Measurements from ENCODE around the gene FKBP1A. TPM values are rescaled to one million over a fixed set of nuclear protein-coding genes. Genes with fewer than 3 reads are reported as not detected.

FKBP1A gene
- total RNA-seq, 1 donor from 2014 or later = 276 TPM

- no peak for DNase-seq (ENCODE audit: low read depth in 2 of 2)
Observed at GRCh38 chr20:1364106-1364505, 28.7 kb downstream of the FKBP1A start.

DNA sequence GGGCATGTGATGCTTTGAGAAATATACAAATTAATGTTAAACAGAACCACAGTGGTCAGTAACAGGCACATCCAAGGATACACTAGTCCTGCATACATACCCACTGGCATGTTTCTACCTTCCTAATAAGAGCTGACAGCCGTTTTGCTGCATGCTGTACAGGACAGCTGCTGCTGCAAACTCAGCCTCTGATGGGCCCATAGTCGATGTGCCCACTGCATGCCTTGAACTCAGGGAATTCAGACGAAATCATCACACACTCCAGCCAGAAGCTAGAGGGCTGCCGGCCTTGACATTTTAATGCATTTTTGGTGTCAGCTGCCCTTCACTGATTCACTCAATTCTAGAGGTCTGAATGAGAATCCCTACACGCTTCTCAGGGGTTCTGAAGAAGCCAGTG is 29.3 kb downstream of the FKBP1A start:
- DNase-seq (ENCODE audit: low read depth in 2 of 2) = no peak

DNA sequence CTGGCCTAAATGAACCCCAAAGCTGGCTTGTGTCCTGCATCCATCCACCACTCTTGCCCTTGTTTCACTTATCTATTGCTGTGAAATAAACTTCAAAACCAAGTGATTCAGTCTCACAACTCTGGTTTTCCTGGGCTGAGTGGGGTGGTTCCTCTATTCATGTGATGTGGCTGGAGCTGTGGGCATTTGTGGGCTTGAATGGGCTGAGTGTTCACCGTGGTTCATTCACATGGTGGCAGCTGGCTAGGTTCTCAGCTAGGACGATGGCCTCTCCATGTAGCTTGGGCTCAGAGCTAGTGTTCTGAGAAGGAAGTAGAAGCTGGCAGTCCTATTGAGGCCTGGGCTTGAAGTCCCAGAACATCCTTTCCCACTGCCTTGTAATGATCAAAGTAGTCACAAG is 30.4 kb downstream of the FKBP1A start:
- DNase-seq (ENCODE audit: low read depth in 2 of 2) = no peak

DNA sequence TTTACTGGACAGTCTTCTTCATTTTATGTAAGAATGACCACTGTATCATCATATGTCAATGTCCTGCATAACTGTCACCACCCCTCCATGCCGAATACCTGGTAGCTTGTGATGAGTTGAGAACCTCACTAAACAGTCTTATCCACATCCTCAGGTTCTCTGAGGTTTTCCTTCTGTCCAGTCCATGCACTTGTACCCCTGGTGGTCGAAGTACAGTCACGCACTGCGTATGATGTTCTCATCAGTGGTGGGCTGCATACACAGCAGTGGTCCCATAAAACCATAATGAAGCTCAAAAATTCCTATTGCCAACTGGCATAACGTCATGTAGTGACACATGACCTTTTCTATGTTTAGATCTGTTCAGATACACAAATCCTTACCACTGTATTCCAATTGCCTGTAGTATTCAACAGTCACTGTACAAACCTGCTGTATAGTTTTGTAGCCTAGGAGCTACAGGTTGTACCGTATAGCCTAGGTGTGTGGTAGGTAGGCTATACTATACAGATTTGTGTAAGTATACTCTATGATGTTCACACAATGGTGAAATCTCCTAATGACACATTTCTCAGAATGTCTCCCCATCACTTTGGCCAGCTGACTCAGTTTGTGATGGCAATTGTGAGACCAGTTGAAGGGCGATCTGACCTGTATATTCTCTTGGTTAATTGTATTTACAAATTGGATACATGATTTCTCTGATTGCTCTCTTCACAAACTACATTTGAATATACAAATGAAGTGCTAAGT is 32.6 kb downstream of the FKBP1A start:
- DNase-seq (ENCODE audit: low read depth in 2 of 2) = no peak

GRCh38 chr20:1357921-1358671 is 34.8 kb downstream of the FKBP1A start:
- no peak for DNase-seq (ENCODE audit: low read depth in 2 of 2)

DNA sequence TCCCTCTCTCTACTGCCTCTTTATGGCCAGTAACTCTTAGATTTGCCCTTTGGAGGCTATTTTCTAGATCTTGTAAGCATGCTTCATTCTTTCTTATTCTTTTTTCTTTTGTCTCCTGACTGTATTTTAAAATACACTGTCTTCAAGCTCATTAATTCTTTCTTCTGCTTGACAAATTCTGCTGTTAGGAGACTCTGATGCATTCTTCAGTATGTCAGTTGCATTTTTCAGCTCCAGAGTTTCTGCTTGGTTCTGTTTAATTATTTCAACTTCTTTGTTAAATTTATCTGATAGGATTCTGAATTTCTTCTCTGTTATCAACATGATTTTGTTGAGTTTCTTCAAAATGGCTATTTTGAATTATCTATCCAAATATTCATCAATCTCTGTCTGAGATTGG is 38.9 kb downstream of the FKBP1A start:
- no peak for DNase-seq (ENCODE audit: low read depth in 2 of 2)

GRCh38 chr20:1346315-1346969 is 46.4 kb downstream of the FKBP1A start:
- DNase-seq (ENCODE audit: low read depth in 2 of 2) = no peak

DNA sequence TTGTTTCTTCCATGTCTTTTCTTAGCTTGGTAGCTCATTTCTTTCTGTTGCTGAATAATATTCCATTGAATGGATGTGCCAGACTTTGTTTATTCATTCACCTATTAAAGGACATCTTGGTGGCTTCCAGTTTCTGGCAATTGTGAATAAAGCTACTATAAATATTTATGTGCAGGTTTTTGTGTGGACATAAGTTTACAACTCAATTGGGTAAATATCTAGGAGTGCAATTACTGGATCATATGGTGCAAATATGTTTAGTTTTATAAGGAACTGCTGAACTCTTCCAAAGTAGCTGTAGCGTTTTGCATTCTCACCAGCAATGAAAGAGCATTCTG is 47.1 kb downstream of the FKBP1A start:
- DNase-seq (ENCODE audit: low read depth in 2 of 2) = no peak

DNA sequence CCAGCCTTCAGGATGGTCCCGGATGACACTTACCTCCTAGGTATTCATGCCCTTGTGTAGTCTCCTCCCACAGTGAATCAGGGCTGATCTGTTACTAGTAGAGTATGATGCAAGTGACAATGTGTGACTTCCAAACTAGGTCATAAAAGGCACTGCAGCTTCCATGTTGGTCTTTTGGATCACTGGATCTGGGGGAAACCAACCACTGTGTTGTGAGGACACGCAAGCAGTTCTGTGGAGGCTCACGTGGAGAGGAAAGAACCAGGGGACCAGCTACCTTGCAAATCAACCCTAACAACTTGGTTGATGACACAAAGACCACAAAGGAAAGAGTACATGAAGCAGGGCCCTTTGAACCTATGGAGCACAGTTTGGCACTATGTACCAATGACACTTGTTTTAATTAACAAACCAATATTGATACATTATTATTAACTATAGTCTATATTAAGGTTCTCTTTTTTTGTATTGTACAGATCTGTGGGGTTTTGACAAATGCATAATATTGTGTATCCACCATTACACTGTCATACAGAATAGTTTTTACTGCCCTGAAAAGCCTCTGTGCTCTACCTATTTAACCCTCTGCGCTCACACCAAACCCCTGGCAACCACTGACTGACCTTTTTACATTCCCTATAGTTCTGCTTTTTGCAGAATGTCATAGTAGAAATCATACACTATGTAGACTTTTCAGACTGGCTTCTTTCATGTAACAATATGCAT is 47.7 kb downstream of the FKBP1A start:
- no peak for DNase-seq (ENCODE audit: low read depth in 2 of 2)

GRCh38 chr20:1343446-1344124 is 49.3 kb downstream of the FKBP1A start:
- DNase-seq (ENCODE audit: low read depth in 2 of 2) = peak in 1 of 2 donors; percentile 26

DNA sequence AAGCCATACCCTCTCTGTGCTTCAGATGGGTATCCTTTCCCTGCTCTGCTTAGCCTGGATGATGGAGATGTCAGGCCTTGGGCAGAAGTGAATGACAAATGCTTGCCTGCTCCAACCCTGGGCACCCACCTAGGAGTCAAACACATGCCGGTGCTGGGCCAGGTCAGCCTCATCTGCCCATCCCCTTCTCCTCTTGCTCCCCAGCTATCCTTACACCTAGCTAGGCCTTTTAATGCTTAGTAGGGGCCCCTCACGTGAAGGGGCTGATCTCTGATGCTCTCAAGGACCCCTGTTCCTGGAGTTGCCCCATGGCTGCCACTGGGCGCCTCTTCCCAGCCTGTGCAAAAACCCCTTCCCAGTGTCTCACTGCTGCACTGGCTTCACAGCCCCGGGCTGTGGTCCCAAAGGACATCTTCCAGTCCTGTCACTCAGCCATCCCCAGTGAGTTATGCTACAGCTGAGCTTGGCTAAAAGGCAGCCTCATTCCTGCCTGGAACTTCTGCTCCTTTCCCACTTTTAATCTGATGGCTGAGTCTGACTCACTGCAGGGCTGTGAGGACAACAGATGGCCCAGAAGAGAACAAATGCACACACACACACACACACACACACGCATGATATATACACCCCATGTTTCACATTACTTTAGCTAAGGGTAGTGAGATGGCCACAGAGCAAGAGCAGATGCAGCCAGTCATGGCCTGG is 51.1 kb downstream of the FKBP1A start:
- DNase-seq (ENCODE audit: low read depth in 2 of 2) = peak in 1 of 2 donors; percentile 49

DNA sequence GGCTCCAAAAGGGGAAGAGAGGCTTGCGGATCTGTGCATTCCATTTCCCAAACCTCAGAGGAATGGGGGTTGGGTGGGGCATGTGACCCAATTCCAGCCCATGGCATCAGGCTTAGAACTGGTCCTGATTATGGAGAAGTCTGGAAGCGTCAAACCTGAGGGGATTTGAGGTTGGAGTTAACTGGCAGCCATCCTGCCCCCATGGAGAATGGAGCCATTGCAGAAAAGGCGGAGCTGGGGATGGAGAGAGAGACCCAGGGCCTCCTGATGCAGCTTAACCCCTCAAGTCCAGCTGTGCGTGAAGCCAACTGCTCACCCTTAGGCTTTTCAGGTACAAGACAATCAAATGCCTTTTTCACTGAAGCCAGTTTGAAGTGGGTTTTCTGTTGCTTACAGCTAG is 54.1 kb downstream of the FKBP1A start:
- no peak for DNase-seq (ENCODE audit: low read depth in 2 of 2)

- DNase-seq (ENCODE audit: low read depth in 2 of 2) = no peak
Observed at GRCh38 chr20:1338096-1338495, 54.8 kb downstream of the FKBP1A start.

- peak; percentile 60 to 70 for DNase-seq (ENCODE audit: low read depth in 2 of 2)
Observed at GRCh38 chr20:1337441-1337840, 55.4 kb downstream of the FKBP1A start.

DNA sequence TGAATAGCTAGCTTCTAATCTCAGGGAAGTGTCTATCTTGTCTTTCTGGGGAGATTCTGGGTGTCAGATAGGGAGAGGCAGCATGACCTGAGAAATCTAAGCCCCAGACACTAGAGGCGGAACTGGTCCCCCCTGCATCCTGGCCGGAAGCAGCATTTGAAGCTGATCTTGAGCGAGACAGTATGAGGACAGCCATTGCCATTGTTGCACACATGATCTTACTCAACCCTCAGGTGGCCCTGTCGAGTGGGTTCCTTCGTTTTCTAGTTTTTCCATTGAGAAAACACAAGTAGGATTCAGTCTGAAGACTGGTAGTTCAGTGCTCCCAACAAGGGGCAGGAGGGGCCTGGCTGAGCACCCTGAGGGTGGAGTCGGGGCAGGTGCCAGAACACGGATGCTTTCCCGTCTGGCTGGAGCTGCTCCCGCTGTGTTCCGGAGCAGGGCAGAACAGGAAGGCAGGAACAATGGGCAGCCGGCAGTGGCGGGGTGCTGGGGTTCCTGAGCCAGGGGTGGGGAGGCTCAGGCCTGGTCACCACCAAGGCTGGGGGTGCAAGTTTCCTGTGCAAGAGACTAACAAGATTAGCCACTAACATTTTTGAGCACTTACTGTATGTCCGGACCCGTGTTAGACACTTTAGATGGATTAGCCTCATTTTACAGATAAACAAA is 56.0 kb downstream of the FKBP1A start:
- peak; percentile 79 to 95 for DNase-seq (ENCODE audit: low read depth in 2 of 2)

DNA sequence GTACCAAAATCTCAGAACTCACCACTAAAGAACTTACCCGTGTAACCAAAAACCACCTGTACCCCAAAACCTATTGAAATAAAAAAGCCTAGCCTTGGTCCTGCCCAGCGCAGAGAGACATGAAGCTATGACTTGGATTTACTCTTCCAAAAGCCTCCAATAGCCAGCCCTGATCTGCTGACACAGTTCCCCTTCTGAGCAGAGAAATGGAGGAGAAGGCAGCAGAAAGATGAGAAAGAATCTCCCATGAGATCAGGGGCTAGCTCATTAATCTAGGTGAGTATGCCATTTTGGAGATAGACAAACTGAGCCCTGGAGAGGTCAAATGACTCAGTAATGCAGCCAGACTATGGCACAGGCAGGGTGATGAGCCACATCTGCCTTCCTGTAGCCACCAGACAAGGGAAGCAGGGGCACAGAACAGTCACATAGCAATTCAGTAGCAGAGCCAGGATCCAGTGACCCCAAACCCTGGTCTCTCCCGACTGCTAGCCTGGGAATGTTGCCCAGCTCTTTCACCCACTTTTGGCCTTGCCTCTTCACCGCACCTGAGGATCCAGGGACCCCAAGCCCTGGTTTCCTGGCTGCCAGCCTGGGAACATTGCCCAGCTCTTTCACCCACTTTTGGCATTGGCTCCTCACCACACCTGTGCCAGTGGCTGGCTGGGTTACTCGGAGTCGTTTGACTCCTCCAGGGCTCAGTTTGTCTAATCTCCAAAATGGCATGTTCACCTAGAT is 56.7 kb downstream of the FKBP1A start:
- peak; percentile 88 to 89 for DNase-seq (ENCODE audit: low read depth in 2 of 2)

DNA sequence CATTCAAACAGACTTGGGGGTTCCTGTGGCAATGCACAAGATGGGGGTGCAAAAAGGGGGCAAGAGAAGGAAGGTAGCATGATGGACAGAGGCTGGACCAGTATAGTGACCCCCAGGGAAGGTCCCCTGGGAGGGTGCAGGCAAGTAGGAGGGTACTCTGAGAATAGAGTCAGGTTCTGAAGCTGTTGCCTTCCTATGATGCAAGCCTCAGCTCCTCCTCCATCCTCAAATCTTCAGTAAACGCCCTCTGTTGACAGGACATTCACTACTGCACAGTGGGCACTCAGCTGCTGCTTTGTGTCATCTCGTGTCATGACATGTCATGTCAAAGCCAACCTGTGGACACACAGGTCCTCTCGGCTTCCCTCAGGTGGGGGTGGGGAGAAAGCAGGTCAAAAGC is 58.1 kb downstream of the FKBP1A start:
- peak in 1 of 2 donors; percentile 30 for DNase-seq (ENCODE audit: low read depth in 2 of 2)

GRCh38 chr20:1334370-1334731 is 58.5 kb downstream of the FKBP1A start:
- no peak for DNase-seq (ENCODE audit: low read depth in 2 of 2)
